ENCODE data around the gene PARP6.

DNA sequence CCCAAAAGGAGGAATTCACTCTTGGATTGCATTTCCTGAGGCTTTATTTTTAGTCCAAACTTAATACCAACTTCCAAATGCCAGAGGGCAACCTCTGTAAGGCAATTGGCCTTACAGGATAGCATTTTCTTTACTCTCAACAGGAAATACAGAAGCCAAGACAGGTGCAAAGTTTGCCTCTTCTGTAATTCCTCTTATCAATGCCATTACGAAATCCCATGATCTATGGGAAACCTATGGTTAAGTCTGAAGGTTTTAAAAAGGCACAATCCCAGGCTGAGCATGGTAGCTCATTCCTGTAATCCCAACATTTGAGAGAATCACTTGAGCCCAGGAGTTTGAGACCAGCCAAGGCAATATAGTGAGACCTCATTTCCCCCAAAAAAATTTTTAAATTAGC is 56.3 kb downstream of the PARP6 start:
- TF ChIP-seq, protein P1, sequence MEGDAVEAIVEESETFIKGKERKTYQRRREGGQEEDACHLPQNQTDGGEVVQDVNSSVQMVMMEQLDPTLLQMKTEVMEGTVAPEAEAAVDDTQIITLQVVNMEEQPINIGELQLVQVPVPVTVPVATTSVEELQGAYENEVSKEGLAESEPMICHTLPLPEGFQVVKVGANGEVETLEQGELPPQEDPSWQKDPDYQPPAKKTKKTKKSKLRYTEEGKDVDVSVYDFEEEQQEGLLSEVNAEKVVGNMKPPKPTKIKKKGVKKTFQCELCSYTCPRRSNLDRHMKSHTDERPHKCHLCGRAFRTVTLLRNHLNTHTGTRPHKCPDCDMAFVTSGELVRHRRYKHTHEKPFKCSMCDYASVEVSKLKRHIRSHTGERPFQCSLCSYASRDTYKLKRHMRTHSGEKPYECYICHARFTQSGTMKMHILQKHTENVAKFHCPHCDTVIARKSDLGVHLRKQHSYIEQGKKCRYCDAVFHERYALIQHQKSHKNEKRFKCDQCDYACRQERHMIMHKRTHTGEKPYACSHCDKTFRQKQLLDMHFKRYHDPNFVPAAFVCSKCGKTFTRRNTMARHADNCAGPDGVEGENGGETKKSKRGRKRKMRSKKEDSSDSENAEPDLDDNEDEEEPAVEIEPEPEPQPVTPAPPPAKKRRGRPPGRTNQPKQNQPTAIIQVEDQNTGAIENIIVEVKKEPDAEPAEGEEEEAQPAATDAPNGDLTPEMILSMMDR (conservative IDR thresholded peaks at IDR 0.05) = no peak
- no peak for TF ChIP-seq ZFX (IDR thresholded peaks at IDR 0.05)

Data from C4-2B (cell line).